ENCODE measurements around the gene OPCML. TPM values are rescaled to one million over a fixed set of nuclear protein-coding genes. Genes with fewer than 3 reads are reported as not detected.

Gene OPCML
- polyA plus RNA-seq, 1 donor from 2014 or later = 11.6 TPM

DNA sequence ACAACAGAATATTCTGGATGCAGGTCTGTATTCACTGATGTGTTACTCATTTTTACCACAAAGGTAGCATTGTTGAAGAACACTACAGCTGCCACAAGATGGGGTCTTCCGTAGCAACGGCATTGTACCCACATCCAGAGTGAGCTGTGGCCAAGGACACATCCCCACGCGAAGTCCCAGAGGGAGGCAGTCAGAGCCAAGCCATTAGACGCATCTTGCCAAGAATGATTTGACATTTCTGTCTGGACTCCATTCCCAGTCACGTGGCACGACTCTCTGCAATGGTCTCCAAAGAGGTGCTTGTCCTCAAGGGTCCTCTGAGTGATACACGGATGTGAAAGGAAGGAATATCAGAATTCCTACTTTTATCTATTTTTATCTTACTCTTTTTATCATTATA is 15.5 kb downstream of the OPCML start:
- H3K4me2 ChIP-seq (ENCODE audit: low read length) = no peak overlapping the region
- no peaks in the 10 kb centered on the region for H3K9me3 ChIP-seq (ENCODE audit: low read length)
- TF ChIP-seq TAF1 (IDR thresholded peaks at IDR 0.05; ENCODE audit: low read depth) (no peak), MXI1 (conservative IDR thresholded peaks at IDR 0.05; ENCODE audit: poor library complexity, severe bottlenecking) (no peak), EZH2 (IDR thresholded peaks at IDR 0.05; ENCODE audit: borderline replicate concordance, insufficient read depth, low read length, poor library complexity, severe bottlenecking) (no peak), SMC3 (conservative IDR thresholded peaks at IDR 0.05; ENCODE audit: poor library complexity) (no peak), POLR2AphosphoS5 (IDR thresholded peaks at IDR 0.05) (no peak), RAD21 (conservative IDR thresholded peaks at IDR 0.05) (no peak), EP300 (conservative IDR thresholded peaks at IDR 0.05; ENCODE audit: poor library complexity, severe bottlenecking) (no peak)
- TF ChIP-seq, protein P1, sequence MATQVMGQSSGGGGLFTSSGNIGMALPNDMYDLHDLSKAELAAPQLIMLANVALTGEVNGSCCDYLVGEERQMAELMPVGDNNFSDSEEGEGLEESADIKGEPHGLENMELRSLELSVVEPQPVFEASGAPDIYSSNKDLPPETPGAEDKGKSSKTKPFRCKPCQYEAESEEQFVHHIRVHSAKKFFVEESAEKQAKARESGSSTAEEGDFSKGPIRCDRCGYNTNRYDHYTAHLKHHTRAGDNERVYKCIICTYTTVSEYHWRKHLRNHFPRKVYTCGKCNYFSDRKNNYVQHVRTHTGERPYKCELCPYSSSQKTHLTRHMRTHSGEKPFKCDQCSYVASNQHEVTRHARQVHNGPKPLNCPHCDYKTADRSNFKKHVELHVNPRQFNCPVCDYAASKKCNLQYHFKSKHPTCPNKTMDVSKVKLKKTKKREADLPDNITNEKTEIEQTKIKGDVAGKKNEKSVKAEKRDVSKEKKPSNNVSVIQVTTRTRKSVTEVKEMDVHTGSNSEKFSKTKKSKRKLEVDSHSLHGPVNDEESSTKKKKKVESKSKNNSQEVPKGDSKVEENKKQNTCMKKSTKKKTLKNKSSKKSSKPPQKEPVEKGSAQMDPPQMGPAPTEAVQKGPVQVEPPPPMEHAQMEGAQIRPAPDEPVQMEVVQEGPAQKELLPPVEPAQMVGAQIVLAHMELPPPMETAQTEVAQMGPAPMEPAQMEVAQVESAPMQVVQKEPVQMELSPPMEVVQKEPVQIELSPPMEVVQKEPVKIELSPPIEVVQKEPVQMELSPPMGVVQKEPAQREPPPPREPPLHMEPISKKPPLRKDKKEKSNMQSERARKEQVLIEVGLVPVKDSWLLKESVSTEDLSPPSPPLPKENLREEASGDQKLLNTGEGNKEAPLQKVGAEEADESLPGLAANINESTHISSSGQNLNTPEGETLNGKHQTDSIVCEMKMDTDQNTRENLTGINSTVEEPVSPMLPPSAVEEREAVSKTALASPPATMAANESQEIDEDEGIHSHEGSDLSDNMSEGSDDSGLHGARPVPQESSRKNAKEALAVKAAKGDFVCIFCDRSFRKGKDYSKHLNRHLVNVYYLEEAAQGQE (IDR thresholded peaks at IDR 0.05; ENCODE audit: borderline replicate concordance) = no peak
- TF ChIP-seq, protein P2, sequence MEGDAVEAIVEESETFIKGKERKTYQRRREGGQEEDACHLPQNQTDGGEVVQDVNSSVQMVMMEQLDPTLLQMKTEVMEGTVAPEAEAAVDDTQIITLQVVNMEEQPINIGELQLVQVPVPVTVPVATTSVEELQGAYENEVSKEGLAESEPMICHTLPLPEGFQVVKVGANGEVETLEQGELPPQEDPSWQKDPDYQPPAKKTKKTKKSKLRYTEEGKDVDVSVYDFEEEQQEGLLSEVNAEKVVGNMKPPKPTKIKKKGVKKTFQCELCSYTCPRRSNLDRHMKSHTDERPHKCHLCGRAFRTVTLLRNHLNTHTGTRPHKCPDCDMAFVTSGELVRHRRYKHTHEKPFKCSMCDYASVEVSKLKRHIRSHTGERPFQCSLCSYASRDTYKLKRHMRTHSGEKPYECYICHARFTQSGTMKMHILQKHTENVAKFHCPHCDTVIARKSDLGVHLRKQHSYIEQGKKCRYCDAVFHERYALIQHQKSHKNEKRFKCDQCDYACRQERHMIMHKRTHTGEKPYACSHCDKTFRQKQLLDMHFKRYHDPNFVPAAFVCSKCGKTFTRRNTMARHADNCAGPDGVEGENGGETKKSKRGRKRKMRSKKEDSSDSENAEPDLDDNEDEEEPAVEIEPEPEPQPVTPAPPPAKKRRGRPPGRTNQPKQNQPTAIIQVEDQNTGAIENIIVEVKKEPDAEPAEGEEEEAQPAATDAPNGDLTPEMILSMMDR (IDR thresholded peaks at IDR 0.05; ENCODE audit: poor library complexity, severe bottlenecking) = no peak
- no peak overlapping the region for H2AFZ ChIP-seq (ENCODE audit: low read depth, low read length)
- H3F3A ChIP-seq (ENCODE audit: insufficient read depth, low read length, poor library complexity, severe bottlenecking) = no peaks in the 10 kb centered on the region
- no peaks in the 10 kb centered on the region for H4K20me1 ChIP-seq (ENCODE audit: insufficient read depth)
- H3K9ac ChIP-seq (ENCODE audit: low read length) = no peak overlapping the region
- H3K27me3 ChIP-seq (ENCODE audit: insufficient read depth, low read depth, low read length) = no peaks in the 10 kb centered on the region
- H3K79me2 ChIP-seq (replicated peaks; ENCODE audit: insufficient read depth, low read length) = no peaks in the 10 kb centered on the region
- H3K36me3 ChIP-seq (ENCODE audit: insufficient read depth, low read length) = no peaks in the 10 kb centered on the region
- no peak overlapping the region for H3K4me3 ChIP-seq (ENCODE audit: low read length)
- H3K9me2 ChIP-seq (ENCODE audit: insufficient read depth, low read length) = no peaks in the 10 kb centered on the region
- no peak overlapping the region for H3K27ac ChIP-seq (ENCODE audit: low read length)

DNA sequence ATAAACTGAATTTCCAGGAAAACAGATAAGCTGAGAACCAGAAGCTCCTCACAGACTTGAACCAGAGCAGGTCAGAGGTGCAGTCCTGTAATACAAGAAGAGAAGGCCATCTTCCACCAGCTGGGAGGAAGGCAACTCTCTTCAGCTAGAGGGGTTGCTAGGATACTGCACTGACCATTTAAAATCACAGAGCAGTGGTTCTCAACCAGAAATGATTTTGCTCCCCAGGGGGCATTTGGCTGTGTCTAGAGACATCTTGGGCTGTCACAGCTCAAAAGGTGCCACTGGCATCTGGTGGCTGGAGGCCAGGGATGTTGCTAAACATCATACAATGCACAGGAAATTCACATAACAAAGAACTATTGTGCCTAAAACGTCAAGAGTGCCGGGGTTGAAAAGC is 17.2 kb downstream of the OPCML start:
- Histone ChIP-seq H3K4me2 (ENCODE audit: low read length) (no peak overlapping the region), H3F3A (ENCODE audit: insufficient read depth, low read length, poor library complexity, severe bottlenecking) (no peaks in the 10 kb centered on the region), H2AFZ (ENCODE audit: low read depth, low read length) (no peak overlapping the region), H3K27ac (ENCODE audit: low read length) (peak overlapping the region; percentile 26), H3K27me3 (ENCODE audit: insufficient read depth, low read depth, low read length) (no peaks in the 10 kb centered on the region), H3K36me3 (ENCODE audit: insufficient read depth, low read length) (no peaks in the 10 kb centered on the region), H3K79me2 (replicated peaks; ENCODE audit: insufficient read depth, low read length) (no peaks in the 10 kb centered on the region), H3K9ac (ENCODE audit: low read length) (no peak overlapping the region), H4K20me1 (ENCODE audit: insufficient read depth) (no peaks in the 10 kb centered on the region), H3K4me3 (ENCODE audit: low read length) (no peak overlapping the region), H3K9me2 (ENCODE audit: insufficient read depth, low read length) (no peaks in the 10 kb centered on the region), H3K9me3 (ENCODE audit: low read length) (no peaks in the 10 kb centered on the region)
- TF ChIP-seq, protein P2 (IDR thresholded peaks at IDR 0.05; ENCODE audit: poor library complexity, severe bottlenecking) = peak; percentile 27
- TF ChIP-seq RAD21 (conservative IDR thresholded peaks at IDR 0.05) = peak; percentile 37
- TF ChIP-seq TAF1 (IDR thresholded peaks at IDR 0.05; ENCODE audit: low read depth) = no peak
